ENCODE data around the gene GRXCR1. TPM values are rescaled to one million over a fixed set of nuclear protein-coding genes. Genes with fewer than 3 reads are reported as not detected.

GRXCR1 gene
- total RNA-seq, 1 donor from 2014 or later = not detected

- H3K27ac Mint-ChIP-seq (ENCODE audit: unreplicated experiment) = no peak overlapping the region
- H3K27me3 Mint-ChIP-seq (ENCODE audit: unreplicated experiment) = no peaks in the 10 kb centered on the region
- H3K9me3 Mint-ChIP-seq (ENCODE audit: unreplicated experiment) = peaks cover 1% of the 10 kb centered on the region
- H3K36me3 Mint-ChIP-seq (ENCODE audit: unreplicated experiment) = no peaks in the 10 kb centered on the region
- DNase-seq = no peak
- TF ChIP-seq CTCF (IDR thresholded peaks at IDR 0.05; ENCODE audit: partially characterized antibody, unreplicated experiment) = no peak
- no peaks in the 10 kb centered on the region for H3K4me1 Mint-ChIP-seq (ENCODE audit: low read depth, unreplicated experiment)
- H3K4me3 Mint-ChIP-seq (ENCODE audit: unreplicated experiment) = no peak overlapping the region
Observed at GRCh38 chr4:42985976-42986375, 93.5 kb downstream of the GRXCR1 start.

GRCh38 chr4:42995343-42995944 lies 102.9 kb downstream of the GRXCR1 start:
- Mint-ChIP-seq H3K27me3 (ENCODE audit: unreplicated experiment) (no peaks in the 10 kb centered on the region), H3K4me3 (ENCODE audit: unreplicated experiment) (no peak overlapping the region), H3K27ac (ENCODE audit: unreplicated experiment) (no peak overlapping the region), H3K4me1 (ENCODE audit: low read depth, unreplicated experiment) (no peaks in the 10 kb centered on the region), H3K36me3 (ENCODE audit: unreplicated experiment) (no peaks in the 10 kb centered on the region), H3K9me3 (ENCODE audit: unreplicated experiment) (no peaks in the 10 kb centered on the region)
- TF ChIP-seq CTCF (IDR thresholded peaks at IDR 0.05; ENCODE audit: partially characterized antibody, unreplicated experiment) = peak; percentile 79
- no peak for DNase-seq

- H3K27me3 Mint-ChIP-seq (ENCODE audit: unreplicated experiment) = no peaks in the 10 kb centered on the region
- no peak for TF ChIP-seq CTCF (IDR thresholded peaks at IDR 0.05; ENCODE audit: partially characterized antibody, unreplicated experiment)
- no peak overlapping the region for H3K27ac Mint-ChIP-seq (ENCODE audit: unreplicated experiment)
- no peak overlapping the region for H3K4me3 Mint-ChIP-seq (ENCODE audit: unreplicated experiment)
- peaks cover 4% of the 10 kb centered on the region for H3K9me3 Mint-ChIP-seq (ENCODE audit: unreplicated experiment)
- no peak for DNase-seq
- peaks cover 15% of the 10 kb centered on the region for H3K36me3 Mint-ChIP-seq (ENCODE audit: unreplicated experiment)
- no peaks in the 10 kb centered on the region for H3K4me1 Mint-ChIP-seq (ENCODE audit: low read depth, unreplicated experiment)
Observed at GRCh38 chr4:43008793-43009192, 116.3 kb downstream of the GRXCR1 start.

- no peak for DNase-seq
- no peaks in the 10 kb centered on the region for H3K36me3 Mint-ChIP-seq (ENCODE audit: unreplicated experiment)
- H3K27me3 Mint-ChIP-seq (ENCODE audit: unreplicated experiment) = no peaks in the 10 kb centered on the region
- H3K4me3 Mint-ChIP-seq (ENCODE audit: unreplicated experiment) = no peak overlapping the region
- H3K9me3 Mint-ChIP-seq (ENCODE audit: unreplicated experiment) = no peaks in the 10 kb centered on the region
- no peaks in the 10 kb centered on the region for H3K4me1 Mint-ChIP-seq (ENCODE audit: low read depth, unreplicated experiment)
- TF ChIP-seq CTCF (IDR thresholded peaks at IDR 0.05; ENCODE audit: partially characterized antibody, unreplicated experiment) = no peak
- H3K27ac Mint-ChIP-seq (ENCODE audit: unreplicated experiment) = no peak overlapping the region
Observed at GRCh38 chr4:43014256-43014655, 121.7 kb downstream of the GRXCR1 start.

GRCh38 chr4:43041632-43042031 lies 149.1 kb downstream of the GRXCR1 start:
- H3K27ac Mint-ChIP-seq (ENCODE audit: unreplicated experiment) = no peak overlapping the region
- H3K4me1 Mint-ChIP-seq (ENCODE audit: low read depth, unreplicated experiment) = no peaks in the 10 kb centered on the region
- TF ChIP-seq CTCF (IDR thresholded peaks at IDR 0.05; ENCODE audit: partially characterized antibody, unreplicated experiment) = no peak
- H3K36me3 Mint-ChIP-seq (ENCODE audit: unreplicated experiment) = no peaks in the 10 kb centered on the region
- H3K4me3 Mint-ChIP-seq (ENCODE audit: unreplicated experiment) = no peak overlapping the region
- no peak for DNase-seq
- H3K27me3 Mint-ChIP-seq (ENCODE audit: unreplicated experiment) = no peaks in the 10 kb centered on the region
- H3K9me3 Mint-ChIP-seq (ENCODE audit: unreplicated experiment) = no peaks in the 10 kb centered on the region

All from glutamatergic neuron (in vitro differentiated cells).